ENCODE measurements around the gene LAMP2. TPM values are rescaled to one million over a fixed set of nuclear protein-coding genes. Genes with fewer than 3 reads are reported as not detected.

Gene LAMP2
- total and polyA plus RNA-seq, 2 donors (not counting 3 experiments of a cell fraction or from before 2014, with no cell fraction given), result 108 to 135 TPM

GRCh38 chrX:120453985-120454384, 15.1 kb downstream of the LAMP2 start:
- Histone ChIP-seq H3K4me2 (ENCODE audit: insufficient read depth, low read length) (peak overlapping the region; percentile 70), H3K27me3 (ENCODE audit: control insufficient read depth in 2 of 2, insufficient read depth in 2 of 2, low read length in 2 of 2) (no peaks in the 10 kb centered on the region), H3K79me2 (ENCODE audit: control insufficient read depth, insufficient read depth, low read length) (peaks cover 18% of the 10 kb centered on the region), H3K9me1 (replicated peaks; ENCODE audit: control insufficient read depth, extremely low read depth, insufficient read depth, low read length) (no peaks in the 10 kb centered on the region), H3K27ac (ENCODE audit: insufficient read depth, low read depth, low read length) (peak overlapping the region; percentile 29), H3K9me3 (replicated peaks; ENCODE audit: control insufficient read depth, insufficient read depth, low read length) (no peaks in the 10 kb centered on the region), H3K36me3 (ENCODE audit: control insufficient read depth in 2 of 2, extremely low read depth in 1 of 2, insufficient read depth in 2 of 2, low read length in 2 of 2) (peaks cover 0 to 2% of the 10 kb centered on the region in 2 experiments), H3K4me3 (replicated peaks in 1 of 3; ENCODE audit: insufficient read depth in 1 of 3, low read depth in 1 of 3, low read length in 3 of 3) (no peak overlapping the region), H2AFZ (ENCODE audit: low read depth, low read length) (no peak overlapping the region), H3K9ac (replicated peaks; ENCODE audit: extremely low read depth, insufficient read depth, low read length) (no peak overlapping the region), H4K20me1 (replicated peaks; ENCODE audit: control insufficient read depth, extremely low read depth, insufficient read depth, low read length) (no peaks in the 10 kb centered on the region), H3K4me1 (ENCODE audit: control insufficient read depth, extremely low read depth, insufficient read depth, low read length) (peaks cover 12% of the 10 kb centered on the region)
- no TSS peak for BruUV-seq (replicated peaks)
- DNase-seq (ENCODE audit: low read depth, low spot score) (peak; percentile 52), FAIRE-seq (peak; percentile 73)
- ChIA-PET CTCF (interaction anchor here (1.0 kb wide), 1 partner anchor 15 kb away, joined by 3 read pairs; no protein-coding TSS in a partner anchor), POLR2A (no interaction called here)
- intact Hi-C loops (cut with micrococcal nuclease) (loop anchor here (2.0 to 5.0 kb wide), 2 partner anchors 15 to 72 kb away; partner anchors contain the start of gene LAMP2), dilution Hi-C loops (cut with MboI; ENCODE audit: extremely low pct_ligation_motif_present, low sequenced_read_pairs) (no loop called here)
- peak; percentile 36 for TF ChIP-seq JUN (IDR thresholded peaks at IDR 0.05; ENCODE audit: borderline replicate concordance, insufficient read depth, insufficient read length, low read depth)
- TF ChIP-seq FOS (IDR thresholded peaks at IDR 0.05; ENCODE audit: borderline replicate concordance, insufficient read depth, low read length), result peak; percentile 63
- TF ChIP-seq GATA2 (IDR thresholded peaks at IDR 0.05; ENCODE audit: insufficient read depth, insufficient read length, low read depth, low read length), result peak; percentile 85
- no peak for TF ChIP-seq MAX (IDR thresholded peaks at IDR 0.05; ENCODE audit: insufficient read depth, insufficient read length)
- TF ChIP-seq POLR2AphosphoS5 (IDR thresholded peaks at IDR 0.05; ENCODE audit: insufficient read depth, low read depth, low read length), result peak; percentile 26
- TF ChIP-seq MYC (IDR thresholded peaks at IDR 0.05; ENCODE audit: low read depth, low read length), result no peak

GRCh38 chrX:120452131-120452530, 17.0 kb downstream of the LAMP2 start:
- no peaks in the 10 kb centered on the region for H3K9me1 ChIP-seq (replicated peaks; ENCODE audit: control insufficient read depth, extremely low read depth, insufficient read depth, low read length)
- H3K79me2 ChIP-seq (ENCODE audit: control insufficient read depth, insufficient read depth, low read length), result peaks cover 5% of the 10 kb centered on the region
- H3K4me3 ChIP-seq (replicated peaks in 1 of 3; ENCODE audit: insufficient read depth in 1 of 3, low read depth in 1 of 3, low read length in 3 of 3), result no peak overlapping the region
- peaks cover 12% of the 10 kb centered on the region for H3K4me1 ChIP-seq (ENCODE audit: control insufficient read depth, extremely low read depth, insufficient read depth, low read length)
- no peak overlapping the region for H3K27ac ChIP-seq (ENCODE audit: insufficient read depth, low read depth, low read length)
- DNase-seq (ENCODE audit: low read depth, low spot score) (peak; percentile 17), FAIRE-seq (no peak)
- H3K36me3 ChIP-seq (ENCODE audit: control insufficient read depth in 2 of 2, extremely low read depth in 1 of 2, insufficient read depth in 2 of 2, low read length in 2 of 2), result peaks cover 0 to 4% of the 10 kb centered on the region in 2 experiments
- H4K20me1 ChIP-seq (replicated peaks; ENCODE audit: control insufficient read depth, extremely low read depth, insufficient read depth, low read length), result no peaks in the 10 kb centered on the region
- dilution Hi-C loops (cut with MboI; ENCODE audit: extremely low pct_ligation_motif_present, low sequenced_read_pairs) (no loop called here), intact Hi-C loops (cut with micrococcal nuclease) (loop anchor here (5.0 kb wide), 1 partner anchor 70 kb away; no protein-coding TSS in a partner anchor)
- no peak overlapping the region for H3K4me2 ChIP-seq (ENCODE audit: insufficient read depth, low read length)
- ChIA-PET CTCF (interaction anchor here (0.7 to 2.0 kb wide), 16 partner anchors 10 to 496 kb away, joined by 3 to 16 read pairs (median 4); partner anchors contain the start of gene ZBTB33), POLR2A (no interaction called here)
- BruUV-seq (replicated peaks), result no TSS peak
- no peak for TF ChIP-seq MAX (IDR thresholded peaks at IDR 0.05; ENCODE audit: insufficient read depth, insufficient read length)
- TF ChIP-seq CTCF (IDR thresholded peaks at IDR 0.05; ENCODE audit: extremely low read depth in 1 of 2, insufficient read depth in 1 of 2, low read depth in 1 of 2, low read length in 2 of 2), result peak; percentile 11 to 15
- no peak overlapping the region for H3K9ac ChIP-seq (replicated peaks; ENCODE audit: extremely low read depth, insufficient read depth, low read length)
- H2AFZ ChIP-seq (ENCODE audit: low read depth, low read length), result no peak overlapping the region
- H3K9me3 ChIP-seq (replicated peaks; ENCODE audit: control insufficient read depth, insufficient read depth, low read length), result no peaks in the 10 kb centered on the region
- H3K27me3 ChIP-seq (ENCODE audit: control insufficient read depth in 2 of 2, insufficient read depth in 2 of 2, low read length in 2 of 2), result no peaks in the 10 kb centered on the region

Data from endothelial cell of umbilical vein (primary cell).